SJCRH30 (cell line): ENCODE results near the gene DENND1A. TPM values are rescaled to one million over a fixed set of nuclear protein-coding genes. Genes with fewer than 3 reads are reported as not detected.
"Not testable (repeated sequence)": the region's sequence is repeated elsewhere in the genome, so short reads cannot be mapped to it uniquely, and the experiment has no call there.

ENCODE experiments used
- DNase-seq, 2 experiments: peaks; one replicate each; pipeline ENCODE4 v3.0.0-alpha.2; 2015 to 2020
- H3K27ac ChIP-seq: fragments of 250-450 bp; sonication (Bioruptor Pico); 2 replicates; pipeline ENCODE4 v1.5.1; 2020; ENCODE audit warnings: mild to moderate bottlenecking, moderate library complexity
- H3K27me3 ChIP-seq: fragments of 250-450 bp; sonication (Bioruptor Pico); 2 replicates; pipeline ENCODE4 v1.5.1; 2020; ENCODE audit warnings: mild to moderate bottlenecking, moderate library complexity
- H3K36me3 ChIP-seq: fragments of 250-450 bp; sonication (Bioruptor Pico); 2 replicates; pipeline ENCODE4 v1.5.1; 2020; ENCODE audit warnings: mild to moderate bottlenecking, moderate library complexity
- H3K4me1 ChIP-seq: fragments of 250-450 bp; sonication (Bioruptor Pico); 2 replicates; pipeline ENCODE4 v1.5.1; 2020; ENCODE audit warnings: mild to moderate bottlenecking, moderate library complexity
- H3K4me3 ChIP-seq: fragments of 250-450 bp; sonication (Bioruptor Pico); 2 replicates; pipeline ENCODE4 v1.5.1; 2020; ENCODE audit warnings: mild to moderate bottlenecking, moderate library complexity
- H3K9me3 ChIP-seq: fragments of 250-450 bp; sonication (Bioruptor Pico); replicated peaks from 2 replicates; pipeline ENCODE4 v1.5.1; 2020; ENCODE audit warnings: mild to moderate bottlenecking, moderate library complexity
- total RNA-seq: library from RNA; depleted of rRNA; stranded (reverse); fragments of >200 nt; shearing (Covaris generic); gene quantifications from 2 replicates; pipeline ENCODE4 v1.2.3, GENCODE V29; 2014

Gene DENND1A
- total RNA-seq, 1 experiment from 2014 or later: 41.3 TPM

DNA sequence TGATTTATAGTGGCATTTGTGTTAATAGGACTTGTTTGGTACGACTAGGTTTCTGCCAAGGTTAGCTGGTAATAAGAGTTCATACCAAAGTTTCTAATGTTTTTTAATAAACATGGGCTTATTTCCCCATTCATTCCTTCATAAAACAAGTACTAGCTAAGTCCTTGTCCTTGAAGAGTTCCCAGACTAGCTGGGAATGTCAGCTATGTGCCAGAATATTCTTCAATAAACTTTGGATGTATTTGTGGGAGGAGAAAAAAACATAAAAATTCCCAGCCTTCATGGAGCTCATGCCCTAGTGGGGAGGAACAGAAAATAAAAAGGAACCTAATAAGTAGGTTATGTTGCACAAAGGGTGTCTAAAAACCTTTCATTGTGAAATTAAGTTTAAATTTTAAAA, 176.9 kb downstream of the DENND1A start:
- H3K27ac ChIP-seq: no peak overlapping the region
- H3K27me3 ChIP-seq: no peaks in the 10 kb centered on the region
- no peaks in the 10 kb centered on the region for H3K9me3 ChIP-seq
- H3K36me3 ChIP-seq: no peaks in the 10 kb centered on the region
- H3K4me3 ChIP-seq: no peak overlapping the region
- DNase-seq: no peak
- H3K4me1 ChIP-seq: 0 out of 2 replicates have a peak, but pooled peaks cover 3% of the 10 kb centered on the region

DNA sequence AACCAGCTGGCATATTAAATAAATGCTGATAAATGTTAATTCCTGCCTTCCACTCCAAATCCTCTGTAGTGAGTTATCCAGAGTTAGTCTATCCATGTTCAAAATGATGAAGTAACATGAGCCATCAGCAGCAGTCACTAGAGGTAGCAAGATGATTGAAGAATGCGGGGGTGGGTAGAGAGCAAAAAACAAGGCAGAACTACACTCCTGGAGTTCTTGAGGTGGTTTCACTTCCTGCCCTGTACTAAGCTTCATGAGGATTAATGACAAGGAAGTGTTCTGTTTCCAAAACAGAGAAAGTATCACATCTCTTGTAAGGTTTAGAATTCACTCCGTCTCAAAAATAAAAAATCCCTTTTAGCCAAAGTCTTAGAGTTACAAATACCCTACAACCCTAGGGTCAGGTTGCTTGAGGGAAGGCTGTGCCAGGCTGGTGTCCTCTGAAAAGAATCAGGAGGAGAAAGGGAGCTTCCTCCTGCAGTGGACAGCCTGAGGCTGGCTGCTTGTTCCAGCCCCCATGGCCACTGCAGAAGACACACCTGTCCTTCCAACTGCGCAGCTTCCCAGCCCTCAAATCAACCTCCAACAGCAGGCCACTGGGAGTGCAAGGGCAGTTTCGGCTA, 180.2 kb downstream of the DENND1A start:
- Histone ChIP-seq H3K27ac (no peak overlapping the region), H3K36me3 (no peaks in the 10 kb centered on the region; the same call in 1 of the 2 replicates), H3K9me3 (no peaks in the 10 kb centered on the region), H3K4me1 (0 out of 2 replicates have a peak, but pooled peaks cover 3% of the 10 kb centered on the region), H3K27me3 (no peaks in the 10 kb centered on the region), H3K4me3 (no peak overlapping the region)
- DNase-seq: no peak

DNA sequence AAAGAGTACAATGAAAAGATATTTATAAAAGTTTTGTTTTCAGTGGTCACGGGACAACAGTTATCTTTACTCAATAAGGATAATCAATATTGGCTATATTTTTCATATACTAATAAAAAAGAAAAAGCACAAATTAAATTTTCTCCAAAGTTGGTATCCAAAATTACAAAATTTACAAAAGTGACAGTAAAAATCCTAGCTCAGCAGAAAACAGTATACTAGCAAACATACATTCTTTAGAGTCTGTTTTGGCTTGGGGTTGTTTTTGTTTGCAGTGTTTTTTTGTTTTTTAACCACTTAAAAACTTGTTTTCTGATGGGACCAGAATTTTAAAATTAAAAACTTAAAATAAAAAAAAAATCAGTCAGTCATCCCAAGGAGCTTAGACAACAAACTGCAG, 183.2 kb downstream of the DENND1A start:
- Histone ChIP-seq H3K9me3 (no peaks in the 10 kb centered on the region), H3K4me3 (no peak overlapping the region), H3K36me3 (no peaks in the 10 kb centered on the region; the same call in 1 of the 2 replicates), H3K27ac (no peak overlapping the region), H3K4me1 (peaks cover 12% of the 10 kb centered on the region), H3K27me3 (no peaks in the 10 kb centered on the region)
- DNase-seq: no peak

DNA sequence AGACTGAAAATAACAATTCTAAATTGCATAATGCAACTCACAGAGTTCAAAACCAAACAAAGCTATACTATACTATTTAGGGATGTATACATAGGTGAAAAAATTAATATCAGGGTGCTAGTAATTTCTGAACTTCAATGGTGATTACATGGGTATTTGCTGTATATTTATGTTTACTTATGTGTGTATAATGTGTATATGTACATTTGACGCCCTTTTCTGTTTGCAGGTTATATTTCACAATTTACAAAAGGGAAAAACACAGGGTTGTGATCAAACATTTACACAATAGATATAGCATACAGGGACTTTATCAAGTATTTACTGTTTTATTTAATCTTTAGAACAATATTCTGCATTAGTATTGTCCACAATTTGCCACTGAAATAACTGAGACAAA, 184.0 kb downstream of the DENND1A start:
- Histone ChIP-seq H3K9me3 (no peaks in the 10 kb centered on the region), H3K27ac (no peak overlapping the region), H3K36me3 (no peaks in the 10 kb centered on the region; the same call in 1 of the 2 replicates), H3K4me1 (peaks cover 15% of the 10 kb centered on the region), H3K4me3 (no peak overlapping the region), H3K27me3 (no peaks in the 10 kb centered on the region)
- no peak for DNase-seq

DNA sequence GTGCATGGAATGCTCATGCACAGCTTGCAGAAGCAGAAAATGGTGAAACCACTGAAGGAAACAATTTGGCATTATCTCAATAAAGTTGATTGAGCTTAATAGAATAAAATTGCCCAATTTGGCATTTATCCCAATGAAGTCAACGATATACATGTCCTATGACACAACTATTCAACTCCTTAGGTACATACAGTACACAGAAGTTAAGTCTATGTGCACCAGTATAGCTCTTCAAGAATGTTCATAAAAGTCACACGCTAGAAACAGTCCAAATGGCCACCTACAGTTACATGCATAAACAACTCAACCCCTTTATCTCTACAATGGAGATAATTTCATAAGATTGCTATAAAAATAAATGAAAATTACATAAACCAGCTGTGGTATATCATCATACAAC, 184.5 kb downstream of the DENND1A start:
- Histone ChIP-seq H3K9me3 (no peaks in the 10 kb centered on the region), H3K27me3 (no peaks in the 10 kb centered on the region), H3K4me1 (peaks cover 15% of the 10 kb centered on the region), H3K36me3 (no peaks in the 10 kb centered on the region; the same call in 1 of the 2 replicates), H3K27ac (no peak overlapping the region), H3K4me3 (no peak overlapping the region)
- no peak for DNase-seq

DNA sequence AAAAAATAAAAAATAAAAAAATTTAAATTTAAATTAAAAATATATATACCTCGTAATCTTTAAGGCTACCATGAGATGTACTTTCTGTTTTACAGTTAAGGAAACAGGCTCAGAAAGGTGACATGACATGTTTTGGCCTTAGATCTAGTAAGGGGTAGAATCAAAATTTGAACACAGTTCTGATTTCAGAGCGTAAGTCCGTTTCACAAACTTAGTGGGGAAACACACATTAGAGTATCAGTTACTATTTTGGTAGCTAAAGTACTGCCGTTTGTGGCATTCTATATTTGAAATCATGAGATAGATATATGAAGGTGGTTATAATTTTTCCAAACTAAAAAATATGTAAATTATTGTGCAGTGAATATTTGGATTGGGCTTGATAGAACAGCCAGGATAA, 186.2 kb downstream of the DENND1A start:
- Histone ChIP-seq H3K4me3 (no peak overlapping the region), H3K27ac (no peak overlapping the region), H3K27me3 (no peaks in the 10 kb centered on the region), H3K4me1 (peaks cover 12% of the 10 kb centered on the region), H3K36me3 (no peaks in the 10 kb centered on the region; the same call in 1 of the 2 replicates), H3K9me3 (no peaks in the 10 kb centered on the region)
- no peak for DNase-seq

DNA sequence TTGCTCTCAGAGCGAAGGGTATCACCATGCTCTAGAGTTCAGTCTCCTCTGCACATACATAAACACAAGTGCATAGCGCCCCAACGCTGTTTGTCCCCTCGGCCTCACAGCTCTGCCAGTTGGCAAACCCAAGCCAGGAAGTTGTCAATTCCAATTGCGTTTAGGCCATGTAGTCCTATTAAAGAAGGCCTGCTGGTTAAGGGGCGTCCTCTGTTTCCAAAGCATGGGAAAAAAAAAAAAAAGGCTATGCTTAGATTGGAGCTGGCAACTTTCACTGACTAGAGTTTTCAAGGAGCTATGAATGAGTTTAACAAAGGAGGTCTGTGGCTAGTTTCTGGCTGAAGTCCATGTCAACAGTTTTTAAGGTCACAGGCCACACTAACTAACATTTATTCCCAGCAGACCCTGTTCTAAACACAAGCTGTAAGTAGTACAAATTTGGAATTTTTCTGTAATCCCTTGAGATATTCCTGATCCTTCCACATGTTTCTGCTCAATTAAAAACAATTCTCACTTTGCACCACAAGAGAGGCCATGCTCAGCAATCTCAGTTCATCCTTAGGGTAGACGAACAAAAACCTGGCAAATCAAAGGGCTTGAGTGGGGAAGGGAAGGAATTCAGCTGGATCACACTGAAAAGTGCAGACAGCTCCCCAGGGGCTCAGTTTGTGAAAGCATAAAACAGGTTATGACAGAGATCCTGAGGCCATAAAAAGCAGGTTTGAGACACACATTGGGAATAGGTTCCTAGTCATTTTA, 187.7 kb downstream of the DENND1A start:
- Histone ChIP-seq H3K27me3 (no peaks in the 10 kb centered on the region), H3K4me3 (no peak overlapping the region), H3K36me3 (no peaks in the 10 kb centered on the region), H3K4me1 (peaks cover 12% of the 10 kb centered on the region), H3K9me3 (no peaks in the 10 kb centered on the region), H3K27ac (no peak overlapping the region)
- peak; percentile 53 to 80 for DNase-seq

DNA sequence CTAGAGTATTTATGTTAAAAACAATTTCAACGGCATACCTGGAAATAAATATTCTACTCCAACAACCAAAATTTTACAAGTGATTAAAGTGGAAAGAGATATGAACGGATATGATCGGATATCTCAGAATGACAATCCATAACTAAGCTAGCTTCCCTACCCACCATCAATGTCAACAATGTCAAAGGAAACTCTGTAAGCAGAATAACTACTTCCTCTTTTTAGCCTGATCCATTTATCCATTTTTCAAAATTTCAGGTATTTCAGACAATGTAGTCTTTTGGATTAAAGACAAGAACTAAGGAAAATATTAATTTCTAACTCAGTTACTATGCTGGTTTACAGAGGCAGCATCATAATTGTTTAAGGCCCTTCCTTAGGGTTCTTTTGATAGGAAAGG, 188.7 kb downstream of the DENND1A start:
- H3K27ac ChIP-seq: no peak overlapping the region
- H3K36me3 ChIP-seq: no peaks in the 10 kb centered on the region
- peaks cover 12% of the 10 kb centered on the region for H3K4me1 ChIP-seq
- H3K27me3 ChIP-seq: no peaks in the 10 kb centered on the region
- no peaks in the 10 kb centered on the region for H3K9me3 ChIP-seq
- no peak overlapping the region for H3K4me3 ChIP-seq
- no peak for DNase-seq

DNA sequence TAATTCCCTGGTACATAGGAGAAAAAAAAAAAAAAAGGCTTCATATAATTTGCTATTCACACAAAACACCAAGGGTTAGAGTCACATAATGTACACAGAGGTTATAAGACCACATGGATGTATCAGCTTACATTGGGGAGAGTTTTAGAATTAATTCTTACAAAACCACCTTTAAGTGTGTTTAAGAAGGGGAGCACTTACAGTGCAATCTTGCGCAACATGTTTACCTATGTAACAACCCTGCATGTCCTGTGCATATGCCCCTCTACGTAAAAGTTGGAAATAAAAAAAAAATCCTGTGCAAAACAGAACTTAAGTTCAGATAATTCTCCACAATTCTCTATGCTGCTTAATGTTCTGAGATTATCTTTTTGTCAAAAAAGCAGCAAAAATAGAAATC, 190.0 kb downstream of the DENND1A start:
- peaks cover 12% of the 10 kb centered on the region for H3K4me1 ChIP-seq
- no peaks in the 10 kb centered on the region for H3K9me3 ChIP-seq
- DNase-seq: no peak
- no peak overlapping the region for H3K27ac ChIP-seq
- no peaks in the 10 kb centered on the region for H3K27me3 ChIP-seq
- H3K4me3 ChIP-seq: no peak overlapping the region
- H3K36me3 ChIP-seq: no peaks in the 10 kb centered on the region

DNA sequence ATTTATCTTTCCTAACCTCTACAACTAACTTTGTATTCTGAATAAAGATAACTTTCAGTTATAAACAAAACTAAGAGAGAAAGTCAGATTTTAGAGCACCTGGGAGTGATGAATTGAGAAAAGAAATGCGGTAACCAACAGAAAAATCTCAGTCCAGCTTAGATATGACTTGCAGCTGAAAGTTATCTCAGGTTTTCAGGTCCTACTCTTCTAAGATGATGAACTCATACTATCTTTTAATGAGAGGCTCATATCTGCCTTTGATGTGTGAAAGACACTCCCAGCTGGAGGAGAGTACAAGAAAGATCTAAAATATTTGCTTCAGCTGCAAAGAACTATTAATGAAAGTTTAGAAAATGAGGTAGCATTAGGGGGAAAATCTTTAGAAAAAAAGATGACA, 190.5 kb downstream of the DENND1A start:
- no peak for DNase-seq
- Histone ChIP-seq H3K27ac (no peak overlapping the region), H3K4me3 (no peak overlapping the region), H3K9me3 (0 out of 2 replicates have a peak, but pooled peaks cover under 1% of the 10 kb centered on the region), H3K27me3 (no peaks in the 10 kb centered on the region), H3K36me3 (no peaks in the 10 kb centered on the region), H3K4me1 (peaks cover 12% of the 10 kb centered on the region)

DNA sequence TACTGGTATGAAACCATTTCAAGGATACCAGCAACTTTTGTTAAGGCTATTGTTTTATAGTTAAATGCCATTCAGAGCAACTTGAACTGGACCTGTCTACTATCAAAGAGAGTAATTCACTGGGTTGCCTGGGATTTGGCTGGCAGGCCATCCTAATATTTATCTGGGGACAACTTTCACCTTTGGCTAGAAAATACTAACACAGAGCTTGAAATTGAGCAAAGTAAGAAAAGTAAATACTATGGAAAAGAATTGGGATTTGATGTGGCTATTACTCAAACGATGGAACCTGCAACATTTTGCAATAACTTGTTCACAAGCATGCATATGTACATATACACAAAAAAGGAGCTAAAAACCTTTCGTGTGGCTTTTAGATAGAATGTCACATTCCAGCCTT, 191.3 kb downstream of the DENND1A start:
- DNase-seq: no peak
- H3K27me3 ChIP-seq: no peaks in the 10 kb centered on the region
- no peak overlapping the region for H3K4me3 ChIP-seq
- H3K27ac ChIP-seq: no peak overlapping the region
- H3K4me1 ChIP-seq: peaks cover 12% of the 10 kb centered on the region
- H3K36me3 ChIP-seq: no peaks in the 10 kb centered on the region
- 0 out of 2 replicates have a peak, but pooled peaks cover 2% of the 10 kb centered on the region for H3K9me3 ChIP-seq

DNA sequence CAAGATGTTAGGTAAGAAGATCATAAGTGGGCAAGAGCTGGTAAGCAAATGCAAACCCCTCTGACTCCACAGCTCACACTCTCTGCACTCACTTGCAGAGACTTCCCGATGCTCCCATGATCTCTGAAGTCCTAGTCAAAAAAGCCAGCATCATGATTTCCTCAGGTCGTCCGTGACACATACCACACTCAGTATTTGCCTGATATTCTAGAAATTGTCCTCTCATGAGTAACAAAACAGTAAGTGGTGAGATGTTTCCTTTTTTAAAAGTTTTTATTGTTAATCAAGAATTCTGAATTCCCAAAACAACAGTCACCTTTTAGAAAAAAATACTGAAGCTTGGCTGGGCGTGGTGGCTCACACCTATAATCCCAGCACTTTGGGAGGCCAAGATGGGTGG, 194.6 kb downstream of the DENND1A start:
- Histone ChIP-seq H3K9me3 (peaks cover 2% of the 10 kb centered on the region; the same call in 1 of the 2 replicates), H3K27me3 (no peaks in the 10 kb centered on the region), H3K36me3 (no peaks in the 10 kb centered on the region), H3K4me1 (no peaks in the 10 kb centered on the region), H3K4me3 (no peak overlapping the region), H3K27ac (no peak overlapping the region)
- DNase-seq: no peak

DNA sequence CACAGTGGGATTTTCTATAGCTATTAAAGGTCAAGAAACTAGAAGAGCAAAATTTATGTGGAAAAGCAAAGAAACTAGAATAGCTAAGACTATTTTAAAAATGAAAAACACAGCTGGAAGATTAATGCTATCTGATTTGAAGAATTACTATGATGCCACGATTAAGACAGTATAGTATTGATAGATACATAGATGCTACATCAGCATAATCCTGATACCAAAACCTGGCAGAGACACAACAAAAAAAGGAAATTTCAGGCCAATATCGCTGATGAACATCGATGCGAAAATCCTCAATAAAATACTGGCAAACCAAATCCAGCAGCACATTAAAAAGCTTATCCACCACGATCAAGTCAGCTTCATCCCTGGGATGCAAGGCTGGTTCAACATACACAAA, 201.4 kb downstream of the DENND1A start:
- not testable (repeated sequence) for H3K9me3 ChIP-seq, DNase-seq, H3K4me3 ChIP-seq, H3K36me3 ChIP-seq, H3K4me1 ChIP-seq, H3K27me3 ChIP-seq, H3K27ac ChIP-seq

DNA sequence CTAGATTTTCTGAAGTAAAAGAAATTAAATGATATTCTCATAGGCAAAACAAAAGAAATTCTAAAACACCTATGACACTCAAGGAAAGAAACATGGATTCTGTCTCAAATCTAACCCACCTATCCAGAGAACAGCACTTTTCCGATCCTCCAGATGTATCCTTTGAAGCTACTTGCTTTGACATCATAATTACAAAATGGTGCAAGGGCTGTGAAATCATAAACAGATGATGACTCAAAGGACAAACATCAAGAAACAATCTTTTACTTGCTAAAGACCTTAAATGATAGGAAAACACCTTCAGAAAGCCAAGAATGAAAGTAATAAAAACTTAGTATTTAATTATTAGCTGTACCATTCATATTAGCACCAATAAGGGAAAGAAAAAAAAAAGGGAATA, 202.6 kb downstream of the DENND1A start:
- Histone ChIP-seq H3K9me3 (peaks cover 8% of the 10 kb centered on the region), H3K36me3 (no peaks in the 10 kb centered on the region), H3K4me3 (no peak overlapping the region), H3K27me3 (no peaks in the 10 kb centered on the region), H3K4me1 (no peaks in the 10 kb centered on the region), H3K27ac (no peak overlapping the region)
- DNase-seq: no peak

DNA sequence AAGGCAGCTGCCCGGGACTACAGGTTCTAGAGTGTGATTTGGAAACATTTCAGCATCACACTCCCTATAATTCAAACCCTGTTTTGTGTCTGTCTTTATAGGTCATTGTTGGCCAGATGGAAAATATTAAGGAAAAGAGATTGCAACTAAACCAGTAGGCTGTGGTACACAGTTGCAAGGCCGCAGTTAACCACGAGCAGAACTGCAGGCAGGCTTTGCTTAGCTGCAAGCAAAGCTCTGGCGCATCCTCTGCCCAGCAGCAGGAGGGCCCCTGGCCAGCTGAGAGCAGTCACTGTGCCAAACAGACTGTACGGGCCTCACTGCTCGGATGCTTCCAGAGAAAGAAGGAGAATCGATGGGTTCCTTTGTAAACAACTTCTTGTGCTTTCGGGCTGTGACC, 204.5 kb downstream of the DENND1A start:
- no peak overlapping the region for H3K27ac ChIP-seq
- H3K9me3 ChIP-seq: peaks cover 18% of the 10 kb centered on the region
- H3K27me3 ChIP-seq: no peaks in the 10 kb centered on the region
- DNase-seq: no peak
- H3K36me3 ChIP-seq: no peaks in the 10 kb centered on the region
- H3K4me3 ChIP-seq: no peak overlapping the region
- no peaks in the 10 kb centered on the region for H3K4me1 ChIP-seq
